ENCODE data around the gene LZTS3.
"Not testable (repeated sequence)": the region's sequence is repeated elsewhere in the genome, so short reads cannot be mapped to it uniquely, and the experiment has no call there.

Gene LZTS3

DNA sequence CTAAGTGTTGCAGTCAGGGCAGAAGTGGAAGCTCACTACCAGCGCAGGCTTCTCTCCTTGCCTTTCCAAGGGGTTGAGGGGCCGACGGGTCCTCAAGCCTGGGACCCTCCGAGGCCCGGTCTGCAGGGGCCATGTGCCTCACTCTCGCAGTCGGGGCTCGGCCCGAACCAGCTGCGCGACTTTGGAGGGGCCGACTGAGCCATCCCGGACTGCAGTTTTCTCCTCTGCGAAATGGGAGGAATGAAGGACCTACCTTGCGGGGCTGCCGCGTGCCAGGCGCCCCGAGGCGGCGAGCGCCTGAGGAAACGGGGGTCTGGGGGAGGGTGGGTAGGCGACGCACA, 5.6 kb downstream of the LZTS3 start:
- DNase-seq (ENCODE audit: low read depth in 3 of 3) = no peak

GRCh38 chr20:3166913-3167342, 6.4 kb downstream of the LZTS3 start:
- DNase-seq (ENCODE audit: low read depth in 3 of 3) = no peak

- no peak for DNase-seq (ENCODE audit: low read depth in 3 of 3)
Measured at GRCh38 chr20:3166338-3166912, 6.9 kb downstream of the LZTS3 start.

- no peak for DNase-seq (ENCODE audit: low read depth in 3 of 3)
Measured at GRCh38 chr20:3165473-3166337, 7.6 kb downstream of the LZTS3 start.

DNA sequence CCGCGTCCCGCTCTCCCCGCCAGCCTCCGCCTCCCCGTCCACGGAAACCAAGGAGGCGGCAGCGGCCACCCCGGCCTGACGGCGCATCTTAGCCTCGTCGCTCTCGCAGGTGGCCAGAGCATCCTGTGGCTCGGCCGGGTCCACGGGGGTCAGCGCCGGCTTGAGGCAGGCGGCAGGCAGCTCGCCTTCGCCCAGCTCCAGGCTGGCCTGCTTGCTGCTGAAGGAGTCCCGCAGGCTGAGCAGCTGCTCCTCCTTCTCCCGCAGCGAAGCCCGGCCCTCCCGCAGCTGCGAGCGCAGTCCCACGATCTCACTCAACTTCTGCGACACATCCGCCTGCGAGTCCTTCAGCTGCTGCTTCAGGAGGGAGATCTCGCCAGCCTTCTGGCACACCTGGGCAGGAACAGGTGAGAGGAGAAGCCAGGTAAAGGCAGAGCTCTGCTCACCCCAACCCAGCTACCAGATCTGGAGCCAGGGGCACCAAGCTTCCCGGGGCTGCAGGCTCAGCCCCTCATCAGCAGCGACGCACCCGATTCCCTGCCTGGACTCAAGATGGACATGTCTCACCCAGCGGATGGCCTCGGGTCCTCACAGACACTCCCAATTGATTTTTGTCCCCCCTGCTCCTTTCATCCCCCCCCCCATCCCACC, 8.5 kb downstream of the LZTS3 start:
- DNase-seq (ENCODE audit: low read depth in 3 of 3) = no peak

DNA sequence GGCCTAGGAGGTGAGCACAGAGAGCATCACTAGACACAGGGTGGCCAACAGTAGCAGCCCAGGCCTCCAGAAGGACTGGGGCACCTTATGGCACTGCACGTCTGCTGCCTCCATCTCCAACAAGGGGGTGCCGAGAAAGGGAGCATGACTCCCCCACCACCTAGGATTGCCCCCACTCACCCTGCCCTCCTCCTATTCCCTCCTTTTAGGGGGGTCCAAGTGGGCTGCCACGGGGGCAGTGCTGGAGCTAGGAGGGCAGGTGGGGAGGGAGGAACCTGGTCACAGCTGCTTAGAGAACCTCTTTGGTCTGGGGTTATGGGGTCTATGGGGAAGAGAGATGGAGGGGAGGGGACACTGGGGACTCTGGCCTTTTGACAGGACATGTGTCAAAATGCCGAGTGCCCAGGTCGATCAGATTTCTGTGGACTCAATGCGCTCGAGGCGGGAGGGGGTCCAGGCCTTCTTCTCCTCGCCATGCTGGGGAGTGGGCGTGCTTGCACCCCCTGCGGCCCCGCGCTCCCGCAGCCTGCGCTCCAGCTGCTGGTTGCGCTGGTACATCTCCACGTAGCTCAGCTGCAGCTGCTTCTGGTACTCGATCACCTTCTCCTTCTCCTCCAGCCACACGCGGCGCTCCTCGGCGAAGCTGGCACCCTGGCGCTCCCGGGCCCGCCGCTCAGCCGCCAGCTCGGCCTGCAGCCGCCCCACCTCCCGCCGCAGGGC, 9.1 kb downstream of the LZTS3 start:
- DNase-seq (ENCODE audit: low read depth in 3 of 3) = no peak

DNA sequence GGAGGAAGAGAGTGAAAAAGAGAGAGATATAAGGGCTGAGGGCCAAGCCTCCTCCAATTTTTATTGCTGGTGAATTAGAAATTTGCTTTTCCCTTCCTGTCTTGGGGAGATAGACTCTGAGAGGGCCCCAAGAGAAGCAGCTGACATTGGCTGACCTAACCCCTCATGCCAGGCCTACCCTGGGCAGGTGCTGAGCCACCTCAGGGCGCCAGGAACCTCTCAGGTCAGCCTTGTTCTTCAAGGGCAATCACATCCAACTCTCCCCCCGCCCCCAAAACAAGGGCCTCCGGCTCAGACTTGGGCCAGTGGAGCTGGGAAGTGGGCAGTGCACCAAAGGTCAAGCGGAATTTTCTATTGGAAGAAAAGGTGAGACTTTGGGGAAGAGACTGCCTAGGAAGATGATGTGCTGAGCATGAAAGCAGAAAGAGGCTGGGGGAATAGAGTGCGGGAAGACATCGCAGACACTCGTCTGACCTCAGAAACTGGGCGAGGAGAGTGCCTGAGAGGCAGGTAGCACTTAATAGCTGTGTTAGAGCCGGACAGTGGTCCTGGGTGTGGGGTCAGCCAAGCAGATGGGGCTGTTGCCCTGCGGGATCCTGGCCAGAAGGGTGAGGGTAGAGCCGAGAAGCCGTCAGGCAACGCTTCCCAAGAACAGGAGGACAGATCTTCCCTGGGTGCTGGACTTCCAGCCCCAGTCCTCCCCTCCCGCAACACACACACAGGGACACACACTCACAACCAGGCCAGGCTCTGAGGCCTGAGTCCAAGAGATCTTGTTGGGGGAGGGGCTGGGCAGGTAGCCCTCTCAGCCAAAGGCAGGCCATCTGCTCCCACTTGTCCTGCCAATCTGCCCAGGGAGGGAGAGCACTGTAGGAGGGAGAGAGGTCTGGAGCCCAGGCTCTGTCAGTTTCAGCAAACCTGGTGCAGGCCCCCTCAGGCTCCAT, 10.0 kb downstream of the LZTS3 start:
- no peak for DNase-seq (ENCODE audit: low read depth in 3 of 3)

DNA sequence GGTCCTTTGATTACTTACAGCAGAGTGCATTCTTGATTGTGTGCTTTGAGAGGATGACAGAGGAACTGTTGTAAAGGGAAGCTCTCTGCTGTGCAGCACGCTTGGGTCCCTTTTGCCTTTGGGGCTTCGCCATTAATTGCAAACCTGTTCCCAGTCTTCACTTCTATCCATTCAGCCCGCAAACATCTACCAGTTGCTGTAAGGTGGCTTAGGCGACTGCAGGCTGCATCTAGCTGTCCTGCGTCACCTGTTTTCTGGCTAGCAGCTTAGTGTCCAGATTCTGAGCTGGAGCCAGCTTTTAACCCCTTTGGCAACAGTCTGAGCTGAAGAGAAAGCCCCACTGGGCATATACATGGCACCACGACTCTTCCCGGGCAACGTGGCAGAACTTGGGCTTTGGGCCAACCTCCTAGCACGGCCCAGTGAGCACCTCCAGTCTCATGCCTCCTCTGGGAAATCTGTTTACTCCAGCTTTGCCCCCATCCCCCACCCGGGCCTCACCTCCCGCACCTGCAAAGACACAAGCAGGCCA, 11.2 kb downstream of the LZTS3 start:
- DNase-seq (ENCODE audit: low read depth in 3 of 3) = no peak

- no peak for DNase-seq (ENCODE audit: low read depth in 3 of 3)
Measured at GRCh38 chr20:3161316-3162079, 11.9 kb downstream of the LZTS3 start.

- no peak for DNase-seq (ENCODE audit: low read depth in 3 of 3)
Measured at GRCh38 chr20:3160418-3160817, 12.9 kb downstream of the LZTS3 start.

DNA sequence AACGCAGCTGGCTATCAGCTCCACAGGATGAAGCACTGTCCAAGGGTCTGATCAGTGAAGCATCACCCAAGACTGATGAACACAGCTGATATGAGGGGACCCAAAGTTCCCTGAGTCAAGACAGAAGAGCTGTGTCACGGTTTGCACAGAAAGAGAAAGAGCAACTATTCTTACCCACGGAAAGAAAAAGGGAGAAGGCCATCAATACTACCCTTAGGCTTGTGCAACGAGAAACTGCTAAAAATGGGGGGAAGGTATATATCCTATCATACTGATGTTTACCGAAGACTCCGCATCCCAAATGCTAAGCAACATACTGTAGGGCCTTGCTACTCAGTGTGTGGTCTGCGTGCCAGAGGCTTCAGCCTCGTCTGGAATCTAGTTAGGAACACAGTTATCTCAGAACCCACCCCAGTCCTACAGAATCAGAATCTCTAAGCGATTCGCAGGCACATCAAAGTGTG, 14.3 kb downstream of the LZTS3 start:
- no peak for DNase-seq (ENCODE audit: low read depth in 3 of 3)

DNA sequence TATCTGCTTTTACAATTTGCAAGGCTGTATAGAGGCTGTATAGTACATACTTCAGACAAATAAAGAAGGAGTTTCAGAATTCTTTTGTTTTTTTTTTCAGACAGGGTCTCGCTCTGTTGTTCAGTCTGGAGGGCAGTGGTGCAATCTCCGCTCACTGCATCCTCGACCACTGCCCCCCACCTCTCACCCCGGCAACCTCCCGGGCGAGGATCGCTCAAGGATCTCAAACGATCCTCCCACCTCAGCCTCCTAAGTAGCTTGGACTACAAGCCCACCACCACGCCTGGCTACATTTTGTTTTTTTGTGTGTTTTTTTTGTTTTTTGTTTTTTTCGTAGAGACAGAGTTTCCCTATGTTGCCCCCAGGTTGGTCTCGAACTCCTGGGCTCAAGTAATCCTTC, 15.5 kb downstream of the LZTS3 start:
- DNase-seq (ENCODE audit: low read depth in 3 of 3) = no peak

- DNase-seq (ENCODE audit: low read depth in 3 of 3) = no peak
Measured at GRCh38 chr20:3156811-3157619, 16.3 kb downstream of the LZTS3 start.

GRCh38 chr20:3152057-3152644, 21.2 kb downstream of the LZTS3 start:
- DNase-seq (ENCODE audit: low read depth in 3 of 3) = not testable (repeated sequence)

DNA sequence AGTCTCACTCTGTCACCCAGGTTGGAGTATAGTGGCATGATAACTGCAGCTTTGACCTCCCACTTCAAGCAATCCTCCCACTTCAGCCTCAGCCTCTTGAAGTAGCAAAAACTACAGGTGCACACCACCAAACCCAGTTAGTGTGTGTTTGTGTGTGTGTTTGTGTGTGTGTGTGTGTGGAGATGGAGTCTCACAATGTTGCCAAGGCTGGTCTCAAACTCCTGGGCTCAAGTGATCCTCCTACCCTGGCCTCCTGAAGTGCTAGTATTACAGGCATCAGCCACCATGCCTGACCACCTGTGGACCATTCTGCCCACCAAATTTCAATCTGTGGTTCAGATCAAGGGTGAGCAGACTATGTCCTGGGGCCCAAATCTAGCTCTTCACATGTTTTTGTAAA, 22.4 kb downstream of the LZTS3 start:
- no peak for DNase-seq (ENCODE audit: low read depth in 3 of 3)

DNA sequence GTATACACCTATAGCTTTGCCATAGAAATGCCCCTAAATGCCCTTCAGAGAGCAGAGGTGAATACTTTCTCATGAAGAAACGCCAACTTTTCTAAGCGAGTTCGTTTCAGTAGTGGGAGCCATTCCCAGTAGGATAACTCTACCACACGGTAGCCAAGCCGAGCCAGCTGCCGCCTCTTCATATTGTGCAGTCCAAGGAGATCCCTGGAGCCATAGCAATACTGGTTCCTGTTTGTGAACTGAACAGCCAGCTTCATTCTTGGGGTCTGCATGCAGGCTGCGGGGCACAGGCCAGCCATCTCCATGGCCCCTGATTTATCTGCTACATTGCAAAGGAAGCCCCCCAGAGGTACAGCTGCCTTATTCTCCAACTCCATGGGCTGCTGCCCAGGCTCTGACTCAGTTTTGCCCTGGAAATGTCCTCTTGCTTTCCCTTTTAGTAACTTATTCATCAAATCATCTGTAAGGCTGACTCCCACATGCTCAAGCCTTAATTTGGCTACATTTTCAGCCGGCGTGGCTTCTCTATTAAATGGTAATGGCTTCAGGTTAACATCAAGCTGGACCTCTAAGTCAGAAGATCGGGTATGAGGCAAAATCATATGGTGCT, 26.5 kb downstream of the LZTS3 start:
- DNase-seq (ENCODE audit: low read depth in 3 of 3) = no peak

DNA sequence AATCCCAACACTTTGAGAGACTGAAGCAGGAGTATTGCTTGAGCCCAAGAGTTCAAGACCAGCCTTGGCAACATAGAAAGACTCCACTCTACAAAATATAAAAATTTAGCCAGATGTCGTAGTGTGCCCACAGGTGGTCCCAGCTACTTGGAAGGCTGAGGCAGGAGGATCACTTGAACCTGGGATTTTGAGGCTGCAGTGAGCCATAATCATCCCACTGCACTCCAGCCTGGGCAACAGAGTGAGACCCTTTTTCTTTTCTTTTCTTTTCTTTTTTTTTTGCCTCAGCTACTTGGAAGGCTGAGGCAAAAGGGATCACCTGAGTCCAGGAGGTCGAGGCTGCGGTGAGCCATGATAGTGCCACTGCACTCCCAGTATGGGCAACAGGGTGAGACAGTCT, 31.6 kb downstream of the LZTS3 start:
- DNase-seq (ENCODE audit: low read depth in 3 of 3) = no peak

DNA sequence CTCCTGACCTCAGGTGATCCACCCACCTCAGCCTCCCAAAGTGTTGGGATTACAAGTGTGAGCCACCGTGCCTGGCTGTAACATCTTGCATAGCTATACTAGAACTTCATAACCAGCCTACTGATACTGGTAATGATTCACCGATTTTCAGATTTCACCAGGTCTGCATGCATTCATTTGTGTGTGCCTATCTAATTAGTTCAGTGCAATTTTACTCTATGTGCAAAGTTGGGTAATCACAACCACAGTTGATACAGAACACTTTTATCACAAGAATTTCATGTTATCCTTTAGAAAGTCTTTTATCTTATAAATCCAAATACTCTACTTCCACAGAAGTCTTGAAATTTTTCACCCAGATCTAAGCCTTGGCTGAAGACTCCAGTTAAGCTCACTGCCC, 35.9 kb downstream of the LZTS3 start:
- no peak for DNase-seq (ENCODE audit: low read depth in 3 of 3)

Measured in stimulated activated CD4-positive, alpha-beta T cell treated with anti-CD3 and anti-CD28 coated beads, TNF-alpha, amount 100 ng/mL, for 4 hours (primary cell).